Stimulated activated CD4-positive, alpha-beta T cell treated with anti-CD3 and anti-CD28 coated beads, Interleukin-2, amount 100 ng/mL, for 24 hours (primary cell): ENCODE results near the gene CDC45.
"Not testable (repeated sequence)": the region's sequence is repeated elsewhere in the genome, so short reads cannot be mapped to it uniquely, and the experiment has no call there.

Source experiments
- DNase-seq, 2 donors: peaks; one replicate each; pipeline ENCODE4 v3.0.0-alpha.2; 2020

Gene CDC45

DNA sequence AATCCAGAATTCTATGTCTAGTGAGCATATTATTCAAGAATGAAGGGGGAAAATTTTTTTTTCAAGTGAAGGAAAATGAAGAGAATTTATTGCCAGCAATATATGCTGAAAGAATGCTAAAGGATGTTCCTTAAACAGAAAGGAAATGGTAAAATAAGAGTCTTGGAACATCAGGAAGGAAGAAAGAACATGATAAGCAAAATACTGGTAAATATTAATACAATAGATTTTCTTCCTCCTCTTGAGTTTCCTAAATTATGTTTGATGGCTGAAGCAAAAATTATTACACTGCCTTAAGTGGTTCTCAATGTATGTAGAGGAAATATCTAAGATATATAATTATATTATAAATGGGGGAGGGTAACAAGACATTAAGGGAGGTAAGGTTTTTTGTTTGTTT lies 54.1 kb downstream of the CDC45 start:
- no peak for DNase-seq

DNA sequence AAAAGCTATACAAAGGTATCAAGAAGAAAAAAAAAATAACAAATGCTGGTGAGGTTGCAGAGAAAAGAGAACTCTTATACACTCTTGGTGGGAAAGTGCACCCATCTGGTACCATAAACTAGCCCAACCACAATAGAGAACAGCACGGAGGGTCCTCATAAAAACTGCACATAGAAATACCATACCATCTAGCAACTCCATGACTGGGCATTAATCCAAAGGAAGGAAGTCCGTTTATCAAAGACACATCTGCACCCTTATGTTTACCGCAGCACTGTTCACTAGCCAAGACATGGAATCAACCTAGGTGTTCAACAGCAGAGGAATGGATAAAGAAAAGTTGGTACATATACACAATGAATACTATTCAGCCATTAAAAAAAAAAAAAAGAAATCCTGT lies 55.3 kb downstream of the CDC45 start:
- no peak for DNase-seq

DNA sequence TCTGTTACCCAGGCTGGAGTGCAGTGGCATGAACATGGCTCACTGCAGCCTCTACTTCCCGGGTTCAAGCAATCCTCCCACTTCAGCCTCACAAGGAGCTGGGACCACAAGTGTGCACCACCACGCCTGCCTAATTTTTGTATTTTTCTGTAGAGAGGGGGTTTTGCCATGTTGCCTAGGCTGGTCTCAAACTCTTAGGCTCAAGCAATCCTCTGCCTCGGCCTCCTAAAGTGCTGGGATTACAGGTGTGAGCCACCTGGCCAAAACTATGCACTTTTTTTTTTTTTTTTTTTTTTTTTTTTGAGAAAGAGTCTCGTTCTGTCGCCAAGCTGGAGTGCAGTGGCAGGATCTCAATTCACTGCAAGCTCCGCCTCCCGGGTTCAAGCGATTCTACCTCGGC lies 56.8 kb downstream of the CDC45 start:
- no peak for DNase-seq

DNA sequence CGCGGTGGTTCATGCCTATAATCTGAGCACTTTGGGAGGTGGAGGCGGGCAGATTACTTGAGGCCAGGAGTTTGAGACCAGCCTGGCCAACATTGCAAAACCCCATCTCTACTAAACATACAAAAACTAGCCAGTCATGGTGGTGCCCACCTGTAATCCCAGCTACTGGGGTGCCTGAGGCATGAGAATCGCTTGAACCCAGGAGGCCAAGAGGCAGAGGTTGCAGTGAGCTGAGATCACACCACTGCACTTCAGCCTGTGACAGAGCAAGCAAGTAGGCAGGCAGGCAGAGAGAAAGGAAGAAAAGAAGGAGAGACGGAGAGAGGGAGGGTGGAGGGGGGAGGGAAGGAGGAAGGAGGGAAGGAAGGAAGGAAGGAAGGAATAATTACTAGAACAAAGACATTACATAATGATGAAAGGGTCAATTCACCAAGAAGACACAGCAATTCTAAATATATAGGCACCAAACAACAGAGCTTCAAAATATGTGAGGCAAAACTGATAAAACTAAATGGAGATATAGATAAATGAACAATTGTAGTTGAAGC lies 58.3 kb downstream of the CDC45 start:
- no peak for DNase-seq

DNA sequence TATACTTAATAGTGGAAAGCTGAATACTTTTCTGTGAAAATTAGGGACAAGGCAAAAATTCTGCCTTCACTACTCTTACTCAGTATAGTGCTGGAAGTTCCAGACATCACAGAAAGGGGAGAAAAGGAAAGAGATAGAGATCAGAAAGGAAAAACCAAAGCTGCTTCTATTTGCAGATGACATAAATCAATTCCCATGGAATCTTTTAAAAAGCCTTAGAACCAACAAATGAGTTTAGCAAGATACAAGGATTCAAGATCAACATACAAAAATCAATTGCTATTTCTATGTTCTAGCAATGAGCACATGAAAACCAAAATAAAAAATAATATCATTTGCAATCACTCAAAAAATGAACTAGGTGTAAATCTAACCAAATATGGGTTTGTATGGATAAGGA lies 60.7 kb downstream of the CDC45 start:
- DNase-seq: no peak

DNA sequence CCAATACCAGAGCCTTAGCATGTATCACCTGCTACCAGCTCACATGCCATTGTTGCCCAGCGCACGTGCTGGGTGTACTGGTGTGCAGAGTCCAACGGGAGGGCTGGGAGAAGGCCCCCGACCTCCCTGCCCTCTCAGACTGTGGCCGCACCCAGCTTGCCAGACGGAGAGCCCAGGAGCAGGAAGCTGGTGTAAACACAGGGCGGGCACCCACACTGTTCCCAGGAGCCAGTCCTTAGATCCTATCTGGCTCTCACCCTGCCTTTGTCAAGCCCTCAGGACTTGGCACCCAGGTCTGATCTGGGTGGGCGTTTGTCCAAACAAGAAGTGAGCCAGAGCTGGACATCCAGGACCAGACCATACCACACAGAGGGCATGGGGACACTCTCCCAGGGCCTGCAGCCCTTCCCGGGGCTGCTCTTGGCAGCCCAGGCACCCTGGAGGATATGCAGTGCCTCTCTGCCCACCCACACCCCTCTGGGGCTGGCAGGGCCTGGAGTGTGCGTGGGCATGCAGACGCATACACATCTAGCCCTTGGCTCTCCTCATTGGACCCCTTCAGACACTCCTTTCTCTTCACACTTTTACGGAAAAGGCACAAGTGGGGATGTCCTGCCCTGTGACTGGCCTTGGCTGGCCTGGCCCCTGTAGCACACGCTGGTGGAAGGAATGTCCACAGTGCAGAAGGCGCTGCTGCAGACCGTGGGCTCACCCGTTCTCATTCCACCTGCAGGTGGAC lies 64.4 kb downstream of the CDC45 start:
- DNase-seq: no peak

DNA sequence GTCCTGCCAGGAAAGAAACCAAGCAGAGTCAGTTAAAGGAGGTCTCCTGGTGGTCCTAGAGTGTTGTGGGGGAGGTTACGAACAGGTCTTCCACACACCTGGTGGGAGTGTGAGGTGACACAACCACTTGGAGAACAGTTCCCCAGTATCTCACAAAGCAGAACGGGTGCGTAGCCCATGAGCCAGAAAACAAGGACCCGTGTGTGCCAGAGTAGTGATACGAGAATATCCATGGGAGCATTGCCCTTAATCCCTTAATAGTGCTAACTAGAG lies 66.2 kb downstream of the CDC45 start:
- DNase-seq: no peak

DNA sequence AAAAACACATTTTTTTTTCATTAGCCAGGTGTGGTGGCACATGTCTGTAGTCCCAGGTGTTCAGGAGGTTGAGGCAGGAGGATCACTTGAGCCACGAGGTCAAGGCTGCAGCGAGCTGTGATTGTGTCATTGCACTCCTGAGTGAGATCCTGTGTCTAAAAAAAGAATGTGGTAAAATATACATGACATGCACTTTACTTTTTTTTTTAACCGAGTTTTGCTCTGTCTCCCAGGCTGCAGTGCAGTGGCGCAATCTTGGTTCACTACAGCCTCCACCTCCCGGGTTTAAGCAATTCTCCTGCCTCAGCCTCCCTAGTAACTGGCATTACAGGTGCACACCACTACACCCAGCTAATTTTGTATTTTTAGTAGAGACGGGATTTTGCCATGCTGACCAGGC lies 67.0 kb downstream of the CDC45 start:
- DNase-seq: no peak

DNA sequence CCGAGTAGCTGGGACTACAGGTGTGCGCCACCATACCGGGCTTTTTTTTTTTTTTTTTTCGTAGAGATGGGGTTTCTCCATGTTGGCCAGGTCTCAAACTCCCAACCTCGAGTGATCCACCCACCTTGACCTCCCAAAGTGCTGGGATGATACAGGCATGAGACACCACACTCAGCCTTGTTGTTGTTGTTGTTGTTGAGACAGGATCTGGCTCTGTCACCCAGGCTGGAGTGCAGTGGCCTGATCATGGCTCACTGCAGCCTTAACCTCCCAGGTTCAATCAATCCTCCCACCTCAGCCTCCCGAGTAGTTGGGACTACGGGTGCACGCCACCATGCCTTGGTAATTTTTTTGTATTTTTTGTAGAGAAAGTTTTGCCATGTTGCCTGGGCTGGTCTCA lies 67.9 kb downstream of the CDC45 start:
- no peak for DNase-seq

DNA sequence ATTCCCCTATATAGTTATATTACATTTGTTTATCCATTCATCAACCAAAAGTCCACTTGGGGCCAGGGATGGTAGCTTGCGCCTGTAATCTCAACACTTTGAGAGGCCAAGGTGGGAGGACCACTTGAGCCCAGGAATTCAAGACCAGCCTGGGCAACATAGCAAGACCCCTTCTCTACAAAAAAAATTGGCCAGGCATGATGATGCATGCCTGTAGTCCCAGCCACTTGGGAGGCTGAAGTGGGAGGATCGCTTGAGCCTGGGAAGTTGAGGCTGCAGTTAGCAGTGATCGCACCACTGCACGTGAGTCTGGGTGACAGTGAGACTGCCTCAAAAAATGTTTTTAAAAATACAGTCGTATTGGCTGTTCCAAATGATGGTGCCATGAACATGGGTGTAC lies 68.7 kb downstream of the CDC45 start:
- not testable (repeated sequence) for DNase-seq

DNA sequence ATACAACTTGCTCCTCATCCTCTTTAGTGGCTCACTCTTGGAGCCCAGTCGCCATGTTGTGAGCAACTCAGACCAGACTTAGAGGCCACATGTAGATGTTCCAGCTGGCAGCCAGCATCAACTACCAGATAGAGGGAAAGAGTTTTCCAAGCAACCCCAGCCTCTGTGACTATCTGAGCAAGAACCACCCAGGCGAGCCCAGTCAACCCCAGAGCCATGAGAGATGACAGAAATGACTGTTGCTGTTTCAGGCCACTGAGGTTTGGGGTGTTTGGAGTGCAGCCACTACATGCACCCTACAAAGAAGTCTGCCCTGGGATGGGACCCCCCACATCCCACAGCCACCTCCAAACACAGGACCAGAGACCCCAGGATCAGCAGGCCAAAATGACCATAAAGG lies 69.2 kb downstream of the CDC45 start:
- no peak for DNase-seq

DNA sequence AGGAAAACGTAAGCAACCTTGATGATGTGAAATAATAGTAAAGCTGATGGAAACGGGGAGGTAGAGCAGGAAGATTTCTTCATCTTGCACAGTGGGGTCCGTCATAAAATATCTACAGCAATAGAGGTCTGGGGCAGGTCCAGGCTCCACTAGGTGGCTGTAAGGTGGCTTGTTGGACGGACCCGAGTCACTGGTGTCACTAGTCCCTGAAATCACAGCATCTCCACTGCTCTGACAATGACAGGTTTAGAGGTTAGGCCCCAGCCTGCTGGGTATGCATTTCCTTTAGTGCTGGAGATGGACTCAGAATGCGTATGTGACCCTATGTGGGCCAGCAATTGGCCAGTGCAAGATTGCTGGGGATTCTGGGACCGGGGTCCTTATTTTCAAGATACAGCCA lies 69.7 kb downstream of the CDC45 start:
- DNase-seq: no peak

DNA sequence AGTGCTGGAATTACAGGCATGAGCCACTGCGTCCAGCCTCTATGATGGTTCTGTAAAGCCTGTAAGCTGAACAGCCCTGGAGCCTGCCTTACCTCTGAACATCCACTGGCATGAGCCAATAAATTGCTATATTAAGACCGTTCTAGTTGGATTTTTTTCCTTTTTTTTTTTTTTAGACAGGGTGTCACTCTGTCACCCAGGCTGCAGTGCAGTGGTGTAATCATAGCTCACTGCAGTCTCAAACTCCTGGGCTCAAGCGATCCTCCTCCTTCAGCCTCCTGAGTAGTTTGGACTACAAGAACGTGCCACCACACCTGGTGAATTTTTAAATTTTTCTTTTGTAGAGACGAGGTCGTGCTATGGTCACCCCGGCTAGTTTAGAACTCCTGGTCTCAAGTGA lies 70.7 kb downstream of the CDC45 start:
- no peak for DNase-seq

DNA sequence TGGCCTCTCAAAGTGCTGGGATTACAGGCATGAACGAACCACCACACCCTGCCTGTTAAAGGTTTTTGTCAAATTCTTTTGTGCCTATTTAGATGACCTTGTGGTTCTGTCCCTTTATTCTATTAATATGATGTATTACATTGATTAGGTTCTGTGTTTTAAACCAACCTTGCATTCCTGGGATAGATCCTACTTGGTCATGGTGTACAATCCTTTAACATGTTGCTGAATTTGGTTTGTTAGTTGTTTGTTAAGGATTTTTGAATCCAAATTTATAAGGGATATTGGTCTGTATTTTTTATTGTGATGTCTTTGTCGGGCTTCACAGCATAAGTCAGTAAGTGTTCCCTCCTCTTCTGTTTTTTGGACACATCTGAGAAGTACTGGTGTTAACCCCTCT lies 73.5 kb downstream of the CDC45 start:
- no peak for DNase-seq

DNA sequence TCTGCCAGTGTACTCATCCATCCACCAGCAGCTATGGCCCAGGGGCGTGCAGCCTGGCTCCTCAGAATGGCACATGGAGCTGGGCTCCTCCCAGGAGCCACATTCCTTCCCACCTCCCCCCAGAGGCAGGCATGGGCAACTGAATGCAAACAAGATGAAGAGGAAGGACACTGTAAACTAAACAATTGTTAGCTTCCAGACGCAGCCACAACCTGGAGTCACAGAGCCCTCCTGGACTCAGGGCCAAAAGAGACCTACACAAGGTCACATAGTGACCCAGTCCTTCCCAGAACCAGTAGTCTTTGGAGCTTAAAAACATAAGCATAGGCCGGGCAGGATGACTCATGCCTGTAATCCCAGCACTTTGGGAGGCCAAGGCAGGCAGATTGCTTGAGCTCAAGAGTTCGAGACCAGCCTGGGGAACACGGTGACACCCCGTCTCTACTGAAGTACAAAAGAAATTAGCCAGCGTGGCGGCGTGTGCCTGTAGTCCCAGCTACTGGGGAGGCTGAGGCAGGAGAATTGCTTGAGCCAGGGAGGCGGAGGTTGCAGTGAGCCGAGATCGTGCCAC lies 75.2 kb downstream of the CDC45 start:
- DNase-seq: no peak

DNA sequence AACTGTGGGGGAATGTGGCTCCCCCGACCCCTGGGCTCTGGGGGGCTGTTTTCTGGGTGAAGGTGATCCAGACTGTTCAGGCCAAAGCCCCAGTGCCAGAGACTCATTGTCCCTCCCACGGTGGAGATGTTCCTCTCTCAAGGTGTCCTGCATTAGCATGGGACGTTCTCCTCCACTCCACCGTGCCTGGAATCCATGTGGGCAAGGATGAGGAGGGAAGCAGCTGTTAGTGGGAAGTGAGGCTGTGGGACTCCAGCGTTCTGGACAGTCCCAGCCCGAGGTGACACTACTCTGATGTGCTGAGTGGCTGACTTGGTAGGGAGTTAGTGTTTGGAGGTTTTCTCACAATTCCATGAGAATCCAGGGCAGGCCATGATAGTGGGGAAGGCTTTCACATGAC lies 75.9 kb downstream of the CDC45 start:
- DNase-seq: no peak

DNA sequence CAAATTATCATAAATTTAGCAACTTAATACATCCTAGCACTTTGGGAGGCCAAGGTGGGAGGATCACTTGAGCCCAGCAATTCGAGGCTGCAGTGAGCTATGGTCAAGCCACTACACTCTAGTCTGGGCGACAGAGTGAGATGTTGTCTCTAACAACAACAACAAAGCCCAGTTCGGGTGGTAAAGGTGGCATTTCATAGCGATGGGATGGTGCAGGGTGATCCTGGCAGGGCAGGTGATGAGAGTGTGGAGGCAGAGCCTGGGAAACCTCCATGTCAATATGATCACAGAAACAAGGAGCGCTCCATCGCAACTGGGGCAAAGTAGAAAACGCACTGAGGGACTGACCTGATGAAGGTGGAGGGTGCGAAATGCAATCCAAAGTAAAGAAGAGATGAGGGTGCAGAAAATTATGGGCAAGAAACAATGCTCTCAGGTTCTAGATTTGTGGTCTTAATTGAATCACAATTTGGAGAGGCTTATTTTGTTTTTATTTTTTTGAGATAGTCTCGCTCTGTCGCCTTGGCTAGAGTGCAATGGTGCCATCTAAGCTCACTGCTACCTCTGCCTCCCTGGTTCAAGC lies 77.3 kb downstream of the CDC45 start:
- no peak for DNase-seq

DNA sequence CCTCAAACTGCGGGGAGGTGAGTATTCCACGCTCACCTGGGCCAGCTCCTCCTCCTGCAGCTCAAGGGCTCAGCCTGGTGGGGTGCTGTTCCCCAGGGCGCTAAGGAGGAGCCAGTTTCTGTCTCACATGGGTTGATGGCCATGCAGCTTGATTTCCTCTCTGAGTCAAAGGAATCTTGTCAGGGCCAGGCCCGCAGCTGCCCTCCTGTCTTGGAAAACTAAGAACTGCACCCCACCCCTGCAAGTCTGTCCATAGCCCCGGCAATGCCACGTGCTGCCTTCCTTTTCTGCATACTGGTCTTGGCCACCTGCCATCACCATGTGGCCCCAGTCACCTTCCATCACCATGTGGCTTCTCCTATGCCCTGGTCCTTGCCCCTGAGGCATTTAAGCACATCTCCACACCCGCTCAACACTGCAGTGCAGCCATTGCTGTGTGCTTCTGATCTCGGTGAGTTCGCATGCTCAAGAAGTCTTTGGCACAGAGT lies 79.6 kb downstream of the CDC45 start:
- no peak for DNase-seq

DNA sequence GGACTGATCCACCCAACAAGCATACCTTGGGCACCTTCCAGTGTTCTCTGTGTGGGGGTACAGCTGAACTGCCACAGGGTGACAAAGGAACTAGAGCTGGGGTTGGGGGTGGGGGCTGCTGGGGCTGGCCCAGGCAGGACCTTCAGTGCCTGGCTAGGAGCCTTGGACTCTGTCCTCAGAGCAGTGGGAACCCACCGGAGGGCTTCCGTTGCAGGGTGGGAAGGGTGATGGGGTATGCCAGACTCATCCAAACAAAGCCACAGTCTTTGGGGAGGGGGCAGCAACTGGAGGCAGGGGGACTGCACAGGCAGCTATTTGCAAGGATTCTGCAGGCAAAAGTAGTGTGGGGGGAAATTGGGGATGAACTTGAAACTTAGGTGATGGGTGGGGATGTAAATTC lies 80.2 kb downstream of the CDC45 start:
- no peak for DNase-seq

DNA sequence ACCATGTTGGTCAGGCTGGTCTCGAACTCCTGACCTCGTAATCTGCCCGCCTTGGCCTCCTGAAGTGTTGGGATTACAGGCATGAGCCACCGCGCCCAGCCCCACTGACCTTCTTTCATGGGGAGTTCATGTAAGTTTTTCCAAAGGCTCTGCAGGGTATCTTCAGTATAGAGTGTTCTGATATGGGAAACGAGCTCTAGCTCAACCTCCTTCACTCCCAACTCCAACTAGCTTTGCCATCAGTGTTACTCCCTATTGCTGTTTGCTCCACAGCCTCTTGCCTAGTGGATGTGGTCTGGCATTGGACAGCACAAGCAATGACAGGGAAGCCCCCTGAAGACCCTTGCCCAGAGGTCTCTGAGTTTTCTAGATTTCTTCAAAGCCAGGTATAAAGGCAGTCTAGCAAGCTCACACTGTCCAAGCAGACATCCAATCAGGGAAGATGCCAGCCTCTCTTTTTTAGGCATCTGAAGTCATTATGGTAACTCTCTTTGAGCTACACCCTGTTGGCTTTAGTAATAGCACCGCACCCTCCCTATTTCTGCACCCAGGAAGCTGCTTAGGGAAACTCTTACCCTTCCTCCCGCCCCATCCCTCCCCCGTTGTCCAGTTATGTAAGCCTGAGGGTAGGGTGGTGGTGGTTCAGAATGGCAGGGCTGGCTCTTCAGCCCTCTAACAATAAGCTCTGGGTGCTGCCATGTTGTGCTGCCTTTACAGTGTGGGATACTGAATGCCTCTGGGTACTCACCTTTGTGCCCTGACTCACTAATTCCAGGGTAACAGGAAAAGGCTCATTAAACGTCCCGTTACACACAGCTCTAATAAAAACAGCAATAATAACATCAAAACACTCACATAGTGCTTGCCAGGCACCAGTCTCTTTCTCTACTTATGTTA lies 85.9 kb downstream of the CDC45 start:
- no peak for DNase-seq

DNA sequence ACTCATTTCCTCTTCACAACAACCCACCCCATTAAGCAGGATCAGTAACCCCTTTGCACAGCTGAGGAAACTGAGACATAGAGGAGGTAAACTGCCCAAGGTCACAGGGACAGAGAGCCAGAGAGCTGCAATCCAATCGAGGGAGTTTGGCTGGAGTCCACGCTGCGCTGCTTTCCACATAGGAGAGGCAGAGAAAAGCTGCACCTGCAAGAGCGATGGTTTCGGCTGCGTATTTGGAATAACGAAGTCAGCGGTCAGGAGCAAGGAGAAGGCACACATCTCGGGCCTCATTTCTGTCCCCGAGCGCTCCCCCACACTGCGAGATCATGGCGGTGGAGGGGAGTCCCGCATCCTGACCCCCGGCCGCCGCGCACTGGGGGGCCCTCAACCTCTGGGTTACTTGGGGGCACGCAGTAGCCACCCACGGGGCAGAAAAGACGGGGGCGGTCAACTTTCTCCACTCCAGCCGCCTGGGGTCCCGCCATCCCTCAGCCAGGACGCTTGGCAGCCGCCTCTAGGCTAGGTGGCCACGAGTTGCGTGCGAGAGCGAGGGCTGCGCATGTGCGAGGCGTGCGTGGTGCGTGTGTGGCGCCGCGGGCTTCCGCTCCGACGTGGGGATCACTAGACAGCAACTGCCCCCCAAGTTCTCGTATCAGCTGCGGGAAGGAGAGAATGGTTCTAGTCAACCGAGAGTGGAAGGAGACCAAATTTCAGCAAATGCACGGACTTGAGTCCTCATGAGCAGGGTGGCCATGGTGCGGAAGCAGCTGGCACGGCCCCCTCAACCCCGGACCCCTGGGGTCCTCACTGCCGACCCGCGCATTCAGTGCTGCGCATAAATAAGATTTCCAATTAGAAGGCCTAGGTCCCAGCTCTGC lies 86.8 kb downstream of the CDC45 start:
- no peak for DNase-seq
